Fibroblast of lung (primary cell): ENCODE results near the gene STK32C. TPM values are rescaled to one million over a fixed set of nuclear protein-coding genes. Genes with fewer than 3 reads are reported as not detected.

Experiments used
- DNase-seq, 2 donors: peaks; one replicate each; pipeline versions ENCODE4 v3.0.0 to v3.0.0-alpha.2; 2010; ENCODE audit warnings: low read depth in 2 of 2
- H2AFZ ChIP-seq: 2 replicates; pipeline ENCODE4 v1.5.1; 2012; ENCODE audit warnings: low read length, control low read depth, inconsistent platforms
- H3K27ac ChIP-seq: 2 replicates; pipeline ENCODE4 v1.5.1; 2011; ENCODE audit warnings: low read length, control low read depth; ENCODE audit not compliant: insufficient read depth
- H3K27me3 ChIP-seq: 2 replicates; pipeline ENCODE4 v1.5.1; 2011; ENCODE audit warnings: mild to moderate bottlenecking, low read length; ENCODE audit not compliant: control insufficient read depth, insufficient read depth
- H3K36me3 ChIP-seq: 2 replicates; pipeline ENCODE4 v1.5.1; 2011; ENCODE audit warnings: low read length; ENCODE audit not compliant: control insufficient read depth, insufficient read depth
- H3K4me1 ChIP-seq: 2 replicates; pipeline ENCODE4 v1.5.1; 2011; ENCODE audit warnings: low read length; ENCODE audit not compliant: control insufficient read depth, insufficient read depth; ENCODE audit errors: extremely low read depth
- H3K4me2 ChIP-seq: 2 replicates; pipeline ENCODE4 v1.5.1; 2011; ENCODE audit warnings: low read length, control low read depth; ENCODE audit not compliant: insufficient read depth; ENCODE audit errors: extremely low read depth
- H3K4me3 ChIP-seq, 4 experiments: fragments of 200-600 bp in 1 of 4; sonication (generic) in 1 of 4; replicated peaks in 1 of 4; 2 replicates each; pipeline ENCODE4 v1.5.1; 2011 to 2016; ENCODE audit warnings: low read length in 4 of 4, low read depth in 3 of 4, mild to moderate bottlenecking in 3 of 4, control low read depth in 2 of 4, inconsistent platforms in 1 of 4, mixed read lengths in 1 of 4; ENCODE audit not compliant: insufficient read depth in 1 of 4; ENCODE audit errors: control extremely low read depth in 1 of 4
- H3K79me2 ChIP-seq: 2 replicates; pipeline ENCODE4 v1.5.1; 2012; ENCODE audit warnings: mild to moderate bottlenecking, low read length, inconsistent platforms; ENCODE audit not compliant: control insufficient read depth, insufficient read depth
- H3K9ac ChIP-seq: 2 replicates; pipeline ENCODE4 v1.5.1; 2011; ENCODE audit warnings: mild to moderate bottlenecking, low read length, control low read depth; ENCODE audit not compliant: insufficient read depth
- H3K9me3 ChIP-seq: 2 replicates; pipeline ENCODE4 v1.5.1; 2012; ENCODE audit warnings: low read depth, low read length; ENCODE audit not compliant: control insufficient read depth, insufficient read depth
- H4K20me1 ChIP-seq: 2 replicates; pipeline ENCODE4 v1.5.1; 2011; ENCODE audit warnings: low read length; ENCODE audit not compliant: control insufficient read depth, insufficient read depth; ENCODE audit errors: extremely low read depth
- EZH2 ChIP-seq: IDR thresholded peaks from 2 replicates; pipeline ENCODE4 v1.5.1; 2012; ENCODE audit warnings: low read length, control low read depth, mild to moderate bottlenecking; ENCODE audit errors: missing control alignments
- polyA plus RNA-seq, 2 donors: library from polyadenylated mRNA; depleted of rRNA in 1 of 2; stranded (reverse) in 1 of 2; unstranded in 1 of 2; fragments of >200 nt; gene quantifications; 2 replicates each; pipeline ENCODE4 v1.2.1, GENCODE V29; 2011 to 2012; ENCODE audit warnings: missing spikeins in 1 of 2
- total RNA-seq: library from RNA; depleted of rRNA; stranded (reverse); fragments of >200 nt; gene quantifications from 2 replicates; pipeline ENCODE4 v1.2.1, GENCODE V29; 2014
- TF ChIP-seq, protein P1 (sequence below), 2 donors: IDR thresholded peaks in 1 of 2; conservative IDR thresholded peaks in 1 of 2; 1 replicate in 1 of 2; 2 replicates in 1 of 2; pipeline ENCODE4 v1.5.1; 2011 to 2012; ENCODE audit warnings: low read length in 2 of 2, control low read depth in 1 of 2, inconsistent platforms in 1 of 2, low read depth in 1 of 2, mild to moderate bottlenecking in 1 of 2

STK32C gene
- total and polyA plus RNA-seq, 2 donors (not counting 1 experiment from before 2014, with no cell fraction given), result 4.4 to 21.5 TPM

DNA sequence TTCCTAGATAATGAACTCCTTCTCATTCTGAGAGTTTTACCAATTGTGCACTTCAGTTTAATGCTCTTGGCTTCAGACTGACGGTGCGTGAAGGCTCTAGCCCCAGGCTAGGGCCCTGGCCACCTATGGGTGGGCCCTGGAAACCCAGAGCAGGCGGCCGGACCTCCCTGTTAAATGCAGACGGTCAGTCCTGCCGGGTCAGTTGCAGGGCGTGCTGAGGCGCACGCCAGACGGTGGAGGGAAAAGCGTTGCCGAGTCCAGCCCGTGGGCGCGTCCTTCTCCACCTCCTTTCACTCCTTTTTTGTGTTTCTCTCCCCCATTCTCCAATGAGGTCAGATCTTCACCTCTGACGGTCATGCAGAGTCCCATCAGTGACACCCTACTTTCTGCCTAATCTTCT, 118.7 kb downstream of the STK32C start:
- DNase-seq, result no peak
- no peaks in the 10 kb centered on the region for H3K4me1 ChIP-seq
- H3K27me3 ChIP-seq, result peaks cover 19% of the 10 kb centered on the region
- H3K9me3 ChIP-seq, result no peaks in the 10 kb centered on the region
- H3K4me2 ChIP-seq, result no peak overlapping the region
- no peak overlapping the region for H3K27ac ChIP-seq
- no peak for TF ChIP-seq EZH2
- TF ChIP-seq, protein P1, sequence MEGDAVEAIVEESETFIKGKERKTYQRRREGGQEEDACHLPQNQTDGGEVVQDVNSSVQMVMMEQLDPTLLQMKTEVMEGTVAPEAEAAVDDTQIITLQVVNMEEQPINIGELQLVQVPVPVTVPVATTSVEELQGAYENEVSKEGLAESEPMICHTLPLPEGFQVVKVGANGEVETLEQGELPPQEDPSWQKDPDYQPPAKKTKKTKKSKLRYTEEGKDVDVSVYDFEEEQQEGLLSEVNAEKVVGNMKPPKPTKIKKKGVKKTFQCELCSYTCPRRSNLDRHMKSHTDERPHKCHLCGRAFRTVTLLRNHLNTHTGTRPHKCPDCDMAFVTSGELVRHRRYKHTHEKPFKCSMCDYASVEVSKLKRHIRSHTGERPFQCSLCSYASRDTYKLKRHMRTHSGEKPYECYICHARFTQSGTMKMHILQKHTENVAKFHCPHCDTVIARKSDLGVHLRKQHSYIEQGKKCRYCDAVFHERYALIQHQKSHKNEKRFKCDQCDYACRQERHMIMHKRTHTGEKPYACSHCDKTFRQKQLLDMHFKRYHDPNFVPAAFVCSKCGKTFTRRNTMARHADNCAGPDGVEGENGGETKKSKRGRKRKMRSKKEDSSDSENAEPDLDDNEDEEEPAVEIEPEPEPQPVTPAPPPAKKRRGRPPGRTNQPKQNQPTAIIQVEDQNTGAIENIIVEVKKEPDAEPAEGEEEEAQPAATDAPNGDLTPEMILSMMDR (conservative IDR thresholded peaks at IDR 0.05 in 1 of 2, IDR thresholded peaks at IDR 0.05 in 1 of 2; ENCODE audit: low read depth in 1 of 2, low read length in 2 of 2), result no peak
- no peaks in the 10 kb centered on the region for H3K36me3 ChIP-seq
- H3K79me2 ChIP-seq, result no peaks in the 10 kb centered on the region
- H3K9ac ChIP-seq, result no peak overlapping the region
- H2AFZ ChIP-seq, result no peak overlapping the region
- H3K4me3 ChIP-seq, result no peak overlapping the region
- no peaks in the 10 kb centered on the region for H4K20me1 ChIP-seq

DNA sequence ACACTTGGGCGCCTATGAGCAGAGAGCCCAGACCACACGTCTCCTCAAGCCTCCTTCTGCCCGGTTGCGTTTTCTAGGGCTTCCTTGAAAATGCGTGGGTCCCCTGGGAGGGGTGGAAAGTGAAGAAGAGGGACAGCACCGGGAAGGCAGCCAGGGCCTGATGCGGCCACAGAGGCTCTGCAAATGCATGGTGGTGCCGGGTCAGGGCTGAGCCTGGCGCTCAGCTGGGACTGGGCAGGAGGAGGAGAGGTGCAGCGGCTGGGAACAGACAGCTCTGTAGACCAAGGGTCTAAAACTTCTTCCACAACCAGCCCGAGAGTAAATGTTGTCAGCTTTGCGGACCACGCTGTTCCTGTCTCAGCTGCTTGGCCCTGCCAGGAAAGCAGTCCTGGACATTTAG, 119.4 kb downstream of the STK32C start:
- H3K36me3 ChIP-seq, result no peaks in the 10 kb centered on the region
- H4K20me1 ChIP-seq, result no peaks in the 10 kb centered on the region
- no peak overlapping the region for H3K4me2 ChIP-seq
- no peaks in the 10 kb centered on the region for H3K4me1 ChIP-seq
- no peak for TF ChIP-seq EZH2
- TF ChIP-seq, protein P1 (conservative IDR thresholded peaks at IDR 0.05 in 1 of 2, IDR thresholded peaks at IDR 0.05 in 1 of 2; ENCODE audit: low read depth in 1 of 2, low read length in 2 of 2), result no peak
- no peak overlapping the region for H2AFZ ChIP-seq
- H3K4me3 ChIP-seq, result peak overlapping the region in 1 of 4 experiments; percentile 53
- DNase-seq, result no peak
- no peak overlapping the region for H3K9ac ChIP-seq
- no peak overlapping the region for H3K27ac ChIP-seq
- H3K27me3 ChIP-seq, result peaks cover 19% of the 10 kb centered on the region
- no peaks in the 10 kb centered on the region for H3K79me2 ChIP-seq
- no peaks in the 10 kb centered on the region for H3K9me3 ChIP-seq

DNA sequence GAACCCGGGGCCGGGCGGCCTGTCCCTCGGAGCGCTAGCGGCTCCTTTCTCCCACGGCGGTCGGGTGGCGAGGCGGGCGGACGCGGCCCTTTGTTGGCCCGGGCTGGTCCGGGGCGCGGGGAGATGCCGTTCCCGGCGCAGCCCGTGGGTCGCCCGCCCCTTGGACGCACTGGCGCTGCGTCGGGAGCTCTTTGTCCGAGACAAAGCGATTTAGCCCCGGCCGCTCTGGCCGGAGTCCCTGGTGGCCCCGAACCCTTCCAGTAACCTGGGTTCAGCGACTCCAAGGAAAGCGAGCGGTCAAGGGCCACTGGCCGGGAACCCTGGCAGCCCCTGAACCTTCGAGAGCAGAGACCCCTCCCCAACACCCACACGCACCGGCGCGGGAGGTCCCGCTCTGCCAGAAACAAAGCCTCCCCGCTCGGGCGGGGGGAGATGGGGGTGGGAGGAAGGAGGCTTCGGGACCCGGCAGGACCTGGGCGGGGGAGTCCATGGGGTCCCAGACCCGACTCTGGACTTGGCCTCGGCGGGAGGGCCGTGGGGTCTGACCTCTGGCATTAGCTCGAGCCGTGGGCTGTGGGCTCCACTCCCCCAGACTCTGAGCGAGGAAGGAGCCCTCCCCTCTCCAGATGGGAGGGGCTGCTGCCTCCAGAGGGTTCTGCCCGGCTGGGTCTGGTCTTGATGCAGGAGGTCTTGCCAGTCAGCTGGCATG, 120.2 kb downstream of the STK32C start:
- Histone ChIP-seq H3K36me3 (no peaks in the 10 kb centered on the region), H3K9me3 (no peaks in the 10 kb centered on the region), H3K4me1 (no peaks in the 10 kb centered on the region), H3K27ac (no peak overlapping the region), H4K20me1 (no peaks in the 10 kb centered on the region), H3K79me2 (no peaks in the 10 kb centered on the region), H3K27me3 (peaks cover 19% of the 10 kb centered on the region), H3K9ac (no peak overlapping the region), H3K4me2 (peak overlapping the region; percentile 35), H3K4me3 (peak overlapping the region in 3 of 4 experiments; percentile 14 to 56 (median 53)), H2AFZ (no peak overlapping the region)
- no peak for DNase-seq
- TF ChIP-seq, protein P1 (conservative IDR thresholded peaks at IDR 0.05 in 1 of 2, IDR thresholded peaks at IDR 0.05 in 1 of 2; ENCODE audit: low read depth in 1 of 2, low read length in 2 of 2), result no peak
- peak; percentile 74 for TF ChIP-seq EZH2
